PFSK-1 (cell line): ENCODE results near the gene CKS2.
A peak's percentile ranks its signal among the peaks of the same experiment; 100 is the strongest.

Experiments
- FOXP2 ChIP-seq: optimal IDR thresholded peaks from 2 replicates; pipeline ENCODE3; 2011; ENCODE audit warnings: borderline replicate concordance, control low read depth, inconsistent platforms; ENCODE audit not compliant: insufficient read depth; ENCODE audit errors: extremely low read length, extremely low read depth
- POLR2AphosphoS5 ChIP-seq: IDR thresholded peaks from 2 replicates; pipeline ENCODE4 v1.6.1; 2012; ENCODE audit warnings: low read depth, mild to moderate bottlenecking, control low read depth, low read length, moderate library complexity
- SIN3A ChIP-seq: IDR thresholded peaks from 2 replicates; pipeline ENCODE4 v1.6.1; 2012; ENCODE audit warnings: mild to moderate bottlenecking, low read length, moderate library complexity, borderline replicate concordance; ENCODE audit not compliant: insufficient read depth
- TAF1 ChIP-seq: IDR thresholded peaks from 2 replicates; pipeline ENCODE4 v1.6.1; 2012; ENCODE audit warnings: low read length, control low read depth, borderline replicate concordance; ENCODE audit not compliant: insufficient read depth
- TF ChIP-seq, protein P1 (sequence below), 2 experiments: IDR thresholded peaks; 2 replicates each; pipeline versions ENCODE4 v1.6.1 to v1.8.0; 2011 to 2012; ENCODE audit warnings: low read depth in 2 of 2, low read length in 2 of 2, control low read depth in 1 of 2, inconsistent platforms in 1 of 2, mild to moderate bottlenecking in 1 of 2, moderate library complexity in 1 of 2; ENCODE audit not compliant: insufficient read depth in 1 of 2

Gene CKS2

DNA sequence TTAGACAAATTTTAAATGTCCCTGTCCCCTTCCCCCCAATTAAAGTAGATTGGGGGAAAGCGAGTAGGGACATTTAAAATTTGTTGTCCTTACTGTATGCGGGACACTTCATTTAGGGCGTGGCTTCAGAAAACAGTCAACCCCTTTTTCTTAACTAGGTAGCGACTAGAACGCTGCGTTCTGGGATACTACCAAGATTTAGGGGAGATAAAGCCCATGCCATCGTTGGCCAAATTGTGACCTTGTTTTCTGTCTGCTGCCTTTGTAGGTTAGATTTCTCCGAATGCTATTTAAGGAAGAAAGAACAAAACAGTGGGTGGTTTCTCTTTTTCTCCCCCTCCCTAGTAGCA, 1.2 kb downstream of the CKS2 start:
- TF ChIP-seq, protein P1, sequence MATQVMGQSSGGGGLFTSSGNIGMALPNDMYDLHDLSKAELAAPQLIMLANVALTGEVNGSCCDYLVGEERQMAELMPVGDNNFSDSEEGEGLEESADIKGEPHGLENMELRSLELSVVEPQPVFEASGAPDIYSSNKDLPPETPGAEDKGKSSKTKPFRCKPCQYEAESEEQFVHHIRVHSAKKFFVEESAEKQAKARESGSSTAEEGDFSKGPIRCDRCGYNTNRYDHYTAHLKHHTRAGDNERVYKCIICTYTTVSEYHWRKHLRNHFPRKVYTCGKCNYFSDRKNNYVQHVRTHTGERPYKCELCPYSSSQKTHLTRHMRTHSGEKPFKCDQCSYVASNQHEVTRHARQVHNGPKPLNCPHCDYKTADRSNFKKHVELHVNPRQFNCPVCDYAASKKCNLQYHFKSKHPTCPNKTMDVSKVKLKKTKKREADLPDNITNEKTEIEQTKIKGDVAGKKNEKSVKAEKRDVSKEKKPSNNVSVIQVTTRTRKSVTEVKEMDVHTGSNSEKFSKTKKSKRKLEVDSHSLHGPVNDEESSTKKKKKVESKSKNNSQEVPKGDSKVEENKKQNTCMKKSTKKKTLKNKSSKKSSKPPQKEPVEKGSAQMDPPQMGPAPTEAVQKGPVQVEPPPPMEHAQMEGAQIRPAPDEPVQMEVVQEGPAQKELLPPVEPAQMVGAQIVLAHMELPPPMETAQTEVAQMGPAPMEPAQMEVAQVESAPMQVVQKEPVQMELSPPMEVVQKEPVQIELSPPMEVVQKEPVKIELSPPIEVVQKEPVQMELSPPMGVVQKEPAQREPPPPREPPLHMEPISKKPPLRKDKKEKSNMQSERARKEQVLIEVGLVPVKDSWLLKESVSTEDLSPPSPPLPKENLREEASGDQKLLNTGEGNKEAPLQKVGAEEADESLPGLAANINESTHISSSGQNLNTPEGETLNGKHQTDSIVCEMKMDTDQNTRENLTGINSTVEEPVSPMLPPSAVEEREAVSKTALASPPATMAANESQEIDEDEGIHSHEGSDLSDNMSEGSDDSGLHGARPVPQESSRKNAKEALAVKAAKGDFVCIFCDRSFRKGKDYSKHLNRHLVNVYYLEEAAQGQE (IDR thresholded peaks at IDR 0.05; ENCODE audit: insufficient read depth in 1 of 2, low read depth in 2 of 2, low read length in 2 of 2), result no peak
- no peak for TF ChIP-seq FOXP2
- no peak for TF ChIP-seq TAF1
- TF ChIP-seq POLR2AphosphoS5, result no peak
- no peak for TF ChIP-seq SIN3A

DNA sequence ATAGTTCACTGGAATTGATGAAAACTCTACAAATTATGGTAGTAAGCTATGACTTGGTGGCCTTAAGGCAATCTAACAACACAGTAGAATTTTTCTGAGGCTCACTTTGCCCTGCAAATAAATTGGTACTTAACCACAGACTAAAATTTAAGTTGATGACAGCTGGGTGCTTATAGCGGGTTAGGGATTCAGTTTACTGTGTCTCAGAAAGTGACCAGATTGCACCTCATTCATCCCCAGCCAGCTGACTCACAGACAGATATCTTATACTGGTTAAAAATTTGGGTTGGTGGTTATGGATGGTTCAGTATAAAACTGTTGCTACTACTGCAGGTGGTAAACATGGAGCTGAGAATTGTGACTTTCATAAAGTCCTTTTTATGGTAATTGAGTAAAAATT, 2.8 kb downstream of the CKS2 start:
- TF ChIP-seq, protein P1 (IDR thresholded peaks at IDR 0.05; ENCODE audit: insufficient read depth in 1 of 2, low read depth in 2 of 2, low read length in 2 of 2), result no peak
- TF ChIP-seq POLR2AphosphoS5, result no peak
- no peak for TF ChIP-seq SIN3A
- 0 out of 2 replicates have a peak, but pooled peaks have one; percentile 11 for TF ChIP-seq TAF1
- no peak for TF ChIP-seq FOXP2

DNA sequence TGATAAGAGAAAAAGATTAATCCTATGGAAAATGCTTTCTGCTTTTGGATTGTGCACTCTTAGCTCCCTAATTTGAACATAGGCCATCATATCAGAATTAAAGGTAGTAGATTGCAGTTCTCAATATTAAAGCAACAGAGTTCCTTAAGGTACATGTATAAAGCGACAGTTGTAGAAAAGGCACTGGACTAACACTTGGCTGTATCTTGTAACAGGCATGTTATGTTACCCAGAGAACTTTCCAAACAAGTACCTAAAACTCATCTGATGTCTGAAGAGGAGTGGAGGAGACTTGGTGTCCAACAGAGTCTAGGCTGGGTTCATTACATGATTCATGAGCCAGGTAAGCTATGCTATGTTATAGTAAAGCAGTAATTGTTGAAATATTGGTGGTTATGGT, 4.0 kb downstream of the CKS2 start:
- no peak for TF ChIP-seq TAF1
- TF ChIP-seq, protein P1 (IDR thresholded peaks at IDR 0.05; ENCODE audit: insufficient read depth in 1 of 2, low read depth in 2 of 2, low read length in 2 of 2), result no peak
- no peak for TF ChIP-seq FOXP2
- no peak for TF ChIP-seq POLR2AphosphoS5
- no peak for TF ChIP-seq SIN3A

DNA sequence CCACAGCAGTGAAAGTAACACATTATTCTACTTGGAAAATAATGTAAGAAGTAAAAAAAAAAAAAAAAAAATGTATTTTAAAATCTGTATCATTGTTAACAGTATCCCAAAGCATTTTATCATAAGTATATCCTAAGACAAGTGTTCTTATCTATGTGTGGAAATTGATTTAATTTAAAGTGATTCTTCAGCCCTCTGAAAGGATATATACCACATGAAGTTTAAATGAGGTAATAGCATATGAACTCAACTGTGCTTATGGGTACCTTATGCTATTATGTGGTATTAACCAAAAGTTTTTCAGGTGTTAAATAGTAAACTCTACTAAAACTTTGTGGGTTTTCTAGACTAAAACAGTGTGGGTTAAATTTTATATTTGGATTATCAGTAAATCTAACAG, 4.5 kb downstream of the CKS2 start:
- TF ChIP-seq SIN3A (no peak), POLR2AphosphoS5 (no peak), FOXP2 (no peak), TAF1 (no peak)
- TF ChIP-seq, protein P1 (IDR thresholded peaks at IDR 0.05; ENCODE audit: insufficient read depth in 1 of 2, low read depth in 2 of 2, low read length in 2 of 2), result no peak

DNA sequence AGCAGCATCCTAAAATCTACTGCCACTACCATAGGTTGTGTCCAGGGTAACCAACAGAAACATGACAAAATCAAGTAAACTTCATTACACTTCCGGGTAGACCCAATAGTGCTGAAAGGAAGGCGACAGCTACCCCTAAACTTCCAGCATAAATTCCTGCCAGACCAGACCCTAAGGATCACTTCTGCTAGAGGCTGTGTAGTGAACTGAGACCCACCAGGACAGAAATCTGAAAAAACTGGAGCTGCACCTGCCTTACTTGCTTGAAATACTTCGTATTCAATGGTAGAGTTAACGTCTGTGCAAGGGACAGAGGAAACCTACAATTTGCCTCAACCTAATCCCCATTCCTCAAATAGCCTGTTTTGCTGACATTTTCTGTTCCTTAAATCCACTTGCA, 6.3 kb downstream of the CKS2 start:
- TF ChIP-seq SIN3A, result peak; percentile 52; the same call in 1 of the 2 replicates
- TF ChIP-seq, protein P1 (IDR thresholded peaks at IDR 0.05; ENCODE audit: insufficient read depth in 1 of 2, low read depth in 2 of 2, low read length in 2 of 2), result no peak
- TF ChIP-seq FOXP2, result no peak
- peak; percentile 47; the same call in 1 of the 2 replicates for TF ChIP-seq POLR2AphosphoS5
- no peak for TF ChIP-seq TAF1
